ENCODE results near the gene SLC5A5. TPM values are rescaled to one million over a fixed set of nuclear protein-coding genes. Genes with fewer than 3 reads are reported as not detected.
A peak's percentile ranks its signal among the peaks of the same experiment; 100 is the strongest.

Gene SLC5A5
- total RNA-seq, 1 experiment from 2014 or later = 1.8 TPM

DNA sequence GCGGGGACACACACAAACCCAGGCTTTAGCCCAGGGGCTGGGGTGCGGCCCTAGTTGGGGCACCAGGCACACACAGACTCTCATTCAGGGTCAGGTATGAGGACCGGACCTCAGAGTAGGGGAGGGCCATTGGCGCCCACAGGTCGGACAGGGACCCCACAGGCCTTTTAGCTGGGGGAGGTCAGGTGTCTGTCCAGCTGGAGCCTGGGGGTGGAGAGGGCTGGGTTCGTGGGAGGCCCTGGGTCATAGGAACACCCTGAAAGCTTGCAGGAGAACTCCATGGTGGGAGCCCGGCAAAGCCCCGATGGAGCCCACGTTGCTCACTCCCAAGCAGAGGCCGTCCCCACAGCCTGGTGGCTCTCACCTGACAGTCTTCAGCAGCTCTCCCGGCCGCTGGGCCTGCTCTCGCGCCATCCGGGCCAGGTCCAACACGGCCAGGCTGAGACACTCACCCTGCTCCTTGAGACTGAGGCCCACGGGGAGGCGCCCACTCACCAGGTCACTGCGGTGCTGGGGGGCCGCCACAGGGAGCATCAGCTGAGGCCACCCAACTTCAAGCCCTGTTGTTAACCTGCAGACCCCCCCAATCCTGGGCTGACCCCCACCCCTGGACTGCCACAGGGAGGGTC, 29.0 kb upstream of the SLC5A5 start:
- no peak overlapping the region for H3K4ac ChIP-seq (ENCODE audit: low read depth, low read length)

More for the DNA sequence above, 29.0 kb upstream of the SLC5A5 start:
- WGBS (ENCODE audit: extremely low coverage, insufficient read length, low lambda C conversion rate) = no CpG with 5 or more reads among the region's 20 CpGs
- H3K4me2 ChIP-seq (ENCODE audit: insufficient read depth, insufficient read length, low read length) = peak overlapping the region; percentile 55
- no peak overlapping the region for H4K8ac ChIP-seq (replicated peaks; ENCODE audit: insufficient read length, low read depth, low read length)
- no peak for TF ChIP-seq CTCF (conservative IDR thresholded peaks at IDR 0.05)
- no peak overlapping the region for H2BK5ac ChIP-seq (ENCODE audit: insufficient read length, low read length)
- DNase-seq = no peak
- no peaks in the 10 kb centered on the region for H3K27me3 ChIP-seq (ENCODE audit: insufficient read depth, low read length)
- H3T11ph ChIP-seq (ENCODE audit: low read length) = no peak overlapping the region
- H3K79me1 ChIP-seq (ENCODE audit: insufficient read depth, low read depth, low read length, poor library complexity, severe bottlenecking) = no peaks in the 10 kb centered on the region
- H2BK15ac ChIP-seq (ENCODE audit: low read depth, low read length) = no peak overlapping the region
- no peak overlapping the region for H2BK12ac ChIP-seq (ENCODE audit: insufficient read length, low read depth, low read length)
- peaks cover 6 to 13% of the 10 kb centered on the region in 2 experiments for H3K4me1 Mint-ChIP-seq
- no peaks in the 10 kb centered on the region for H3K4me1 ChIP-seq (ENCODE audit: insufficient read depth, low read length)
- H3K18ac ChIP-seq (ENCODE audit: insufficient read length, low read depth, low read length) = no peak overlapping the region
- H3K27ac ChIP-seq (ENCODE audit: insufficient read length, low read depth, low read length) = no peak overlapping the region
- H3K23me2 ChIP-seq (ENCODE audit: insufficient read length, low read depth, low read length, poor library complexity, severe bottlenecking) = peaks cover 11% of the 10 kb centered on the region
- no peaks in the 10 kb centered on the region for H3K9me3 ChIP-seq (ENCODE audit: control insufficient read depth, low read depth, low read length)
- no peak overlapping the region for H2AFZ ChIP-seq (ENCODE audit: low read length)
- no peaks in the 10 kb centered on the region for H3K79me2 ChIP-seq (ENCODE audit: insufficient read depth, low read length)
- peak overlapping the region; percentile 84 for H3K14ac ChIP-seq (ENCODE audit: insufficient read depth, low read length)
- no peak overlapping the region for H4K91ac ChIP-seq (ENCODE audit: insufficient read length, low read depth, low read length)
- no peak overlapping the region for H2BK20ac ChIP-seq (ENCODE audit: low read depth, low read length, poor library complexity, severe bottlenecking)
- no peak overlapping the region for H4K5ac ChIP-seq (ENCODE audit: insufficient read length, low read depth, low read length)
- no peak overlapping the region for H3K23ac ChIP-seq (ENCODE audit: insufficient read length, low read depth, low read length)
- H3K27ac Mint-ChIP-seq = no peak overlapping the region
- H2AK5ac ChIP-seq (ENCODE audit: insufficient read length, low read length) = no peak overlapping the region
- H3K36me3 Mint-ChIP-seq (ENCODE audit: insufficient read depth in 1 of 3, low read depth in 3 of 3) = no peaks in the 10 kb centered on the region; a peak in 1 of 7 replicates
- peak overlapping the region; percentile 39 for H3K9ac ChIP-seq (ENCODE audit: extremely low read depth, insufficient read length, low read length)
- H2BK120ac ChIP-seq (ENCODE audit: low read depth, low read length, poor library complexity, severe bottlenecking) = no peak overlapping the region
- H3K56ac ChIP-seq (ENCODE audit: insufficient read length, low read depth, low read length) = no peak overlapping the region
- H3K27me3 Mint-ChIP-seq (ENCODE audit: low read depth) = peaks cover 52% of the 10 kb centered on the region
- H3K4me3 Mint-ChIP-seq = peak overlapping the region; percentile 69 to 78
- H4K20me1 ChIP-seq (ENCODE audit: control insufficient read depth, insufficient read depth, insufficient read length) = no peaks in the 10 kb centered on the region
- H3K9me3 Mint-ChIP-seq = no peaks in the 10 kb centered on the region; a peak in 1 of 5 replicates

Measured in H9 (cell line).